Body of pancreas (tissue), 4 donors: ENCODE measurements around the gene ZNHIT6.

Experiments used
- CTCF ChIP-seq, 7 experiments: fragments of 450-650 bp in 4 of 7; fragments of 200-600 bp in 3 of 7; sonication (generic) in 3 of 7; IDR thresholded peaks; one replicate each; pipeline ENCODE4 v1.5.1; 2016 to 2019; ENCODE audit warnings: antibody characterized with exemption in 7 of 7
- POLR2A ChIP-seq, 3 donors: fragments of 450-650 bp; IDR thresholded peaks; one replicate each; pipeline ENCODE4 v1.6.1; 2016; ENCODE audit warnings: antibody characterized with exemption in 3 of 3, mild to moderate bottlenecking in 2 of 3

GRCh38 chr1:85705940-85706339, 2.3 kb downstream of the ZNHIT6 start:
- no peak for TF ChIP-seq CTCF (IDR thresholded peaks at IDR 0.05)
- TF ChIP-seq POLR2A (IDR thresholded peaks at IDR 0.05): no peak
